Hepatocyte (in vitro differentiated cells): ENCODE results near the gene GPANK1.

Experiments used
- EZH2 ChIP-seq: fragments of 200-600 bp; sonication (generic); IDR thresholded peaks from 2 replicates; pipeline ENCODE4 v1.6.1; 2016; ENCODE audit warnings: antibody characterized with exemption, mild to moderate bottlenecking, borderline replicate concordance
- EZH2phosphoT487 ChIP-seq: fragments of 200-600 bp; sonication (generic); IDR thresholded peaks from one replicate; pipeline ENCODE4 v1.6.1; 2018; ENCODE audit warnings: antibody characterized with exemption, mild to moderate bottlenecking, low read depth, moderate library complexity; ENCODE audit not compliant: unreplicated experiment, severe bottlenecking
- TF ChIP-seq, protein P1 (sequence below): fragments of 200-600 bp; sonication (generic); IDR thresholded peaks from 2 replicates; pipeline ENCODE4 v1.5.1; 2016; ENCODE audit warnings: antibody characterized with exemption, mild to moderate bottlenecking; ENCODE audit not compliant: poor library complexity

DNA sequence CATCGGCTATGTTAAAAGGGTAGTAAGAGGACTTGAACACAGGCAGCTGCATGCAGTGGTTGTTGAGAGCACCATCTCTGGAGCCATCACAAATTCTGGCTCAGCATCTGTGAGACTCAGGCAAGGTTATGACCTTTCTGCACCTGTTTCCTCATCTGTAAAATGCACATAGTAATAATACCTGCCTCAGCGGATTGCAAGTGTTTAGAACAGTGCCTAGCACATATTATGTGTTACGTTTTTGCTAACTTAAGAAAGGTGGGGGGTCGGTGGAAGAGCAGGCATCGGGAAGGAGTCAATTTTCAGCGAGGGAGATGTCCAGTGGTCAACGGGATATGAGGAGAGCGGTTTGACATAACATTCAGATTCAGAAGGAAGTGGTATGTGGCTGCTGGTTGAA, 13.2 kb upstream of the GPANK1 start:
- no peak for TF ChIP-seq EZH2
- TF ChIP-seq, protein P1, sequence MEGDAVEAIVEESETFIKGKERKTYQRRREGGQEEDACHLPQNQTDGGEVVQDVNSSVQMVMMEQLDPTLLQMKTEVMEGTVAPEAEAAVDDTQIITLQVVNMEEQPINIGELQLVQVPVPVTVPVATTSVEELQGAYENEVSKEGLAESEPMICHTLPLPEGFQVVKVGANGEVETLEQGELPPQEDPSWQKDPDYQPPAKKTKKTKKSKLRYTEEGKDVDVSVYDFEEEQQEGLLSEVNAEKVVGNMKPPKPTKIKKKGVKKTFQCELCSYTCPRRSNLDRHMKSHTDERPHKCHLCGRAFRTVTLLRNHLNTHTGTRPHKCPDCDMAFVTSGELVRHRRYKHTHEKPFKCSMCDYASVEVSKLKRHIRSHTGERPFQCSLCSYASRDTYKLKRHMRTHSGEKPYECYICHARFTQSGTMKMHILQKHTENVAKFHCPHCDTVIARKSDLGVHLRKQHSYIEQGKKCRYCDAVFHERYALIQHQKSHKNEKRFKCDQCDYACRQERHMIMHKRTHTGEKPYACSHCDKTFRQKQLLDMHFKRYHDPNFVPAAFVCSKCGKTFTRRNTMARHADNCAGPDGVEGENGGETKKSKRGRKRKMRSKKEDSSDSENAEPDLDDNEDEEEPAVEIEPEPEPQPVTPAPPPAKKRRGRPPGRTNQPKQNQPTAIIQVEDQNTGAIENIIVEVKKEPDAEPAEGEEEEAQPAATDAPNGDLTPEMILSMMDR, result no peak
- TF ChIP-seq EZH2phosphoT487, result no peak
